Calu3 (cell line): ENCODE results near the gene AGXT2. TPM values are rescaled to one million over a fixed set of nuclear protein-coding genes. Genes with fewer than 3 reads are reported as not detected.

ENCODE experiments used
- BruUV-seq: library from RNA; stranded (reverse); fragments of 400-500 nt; replicated peaks from 2 replicates; lab custom pipeline; 2021; lab: Mats Ljungman, UMichigan
- CTCF ChIA-PET: fragments of 300-600 bp; sonication (Branson Sonifier 250); formaldehyde crosslinking; loops from one replicate; lab custom pipeline; 2022; ENCODE audit warnings: antibody characterized with exemption; lab: Charles Lee
- DNase-seq: peaks from one replicate; pipeline ENCODE4 v3.0.0; 2022
- H3K27ac Mint-ChIP-seq: one replicate; pipeline ENCODE4 v1.8.0; 2022; ENCODE audit warnings: mixed read lengths; ENCODE audit not compliant: unreplicated experiment
- H3K27me3 Mint-ChIP-seq: one replicate; pipeline ENCODE4 v1.8.0; 2022; ENCODE audit warnings: mixed read lengths; ENCODE audit not compliant: unreplicated experiment
- H3K36me3 Mint-ChIP-seq: one replicate; pipeline ENCODE4 v1.8.0; 2022; ENCODE audit warnings: mild to moderate bottlenecking, moderate library complexity, mixed read lengths; ENCODE audit not compliant: insufficient read depth, unreplicated experiment
- H3K4me1 Mint-ChIP-seq: one replicate; pipeline ENCODE4 v1.8.0; 2022; ENCODE audit warnings: mild to moderate bottlenecking, low read depth, mixed read lengths; ENCODE audit not compliant: unreplicated experiment
- H3K4me3 Mint-ChIP-seq: one replicate; pipeline ENCODE4 v1.8.0; 2022; ENCODE audit warnings: mild to moderate bottlenecking, low read depth, moderate library complexity, mixed read lengths; ENCODE audit not compliant: unreplicated experiment
- H3K9me3 Mint-ChIP-seq: one replicate; pipeline ENCODE4 v1.8.0; 2022; ENCODE audit warnings: low read depth, mixed read lengths; ENCODE audit not compliant: unreplicated experiment
- CTCF ChIP-seq: fragments of 200-600 bp; IDR thresholded peaks from one replicate; pipeline ENCODE4 v1.8.0; 2022; ENCODE audit warnings: antibody characterized with exemption; ENCODE audit not compliant: unreplicated experiment
- intact Hi-C: fragments of 100-400 bp; cut with micrococcal nuclease; formaldehyde crosslinking; loops from one replicate; pipeline ENCODE4 v1.10.0; 2022; ENCODE audit not compliant: unreplicated experiment
- total RNA-seq: library from RNA; stranded (reverse); gene quantifications from 2 replicates; pipeline ENCODE4 v1.2.3, GENCODE V29; 2022

Gene AGXT2
- total RNA-seq, 1 experiment from 2014 or later: not detected

GRCh38 chr5:35094948-35095347 is 47.2 kb upstream of the AGXT2 start:
- H3K4me3 Mint-ChIP-seq: no peak overlapping the region
- CTCF ChIA-PET: no interaction called here
- DNase-seq: no peak
- no peak overlapping the region for H3K27ac Mint-ChIP-seq
- H3K9me3 Mint-ChIP-seq: peaks cover 2% of the 10 kb centered on the region
- no peaks in the 10 kb centered on the region for H3K36me3 Mint-ChIP-seq
- no TSS peak for BruUV-seq
- H3K27me3 Mint-ChIP-seq: no peaks in the 10 kb centered on the region
- TF ChIP-seq CTCF: no peak
- intact Hi-C loops: no loop called here
- H3K4me1 Mint-ChIP-seq: no peaks in the 10 kb centered on the region

DNA sequence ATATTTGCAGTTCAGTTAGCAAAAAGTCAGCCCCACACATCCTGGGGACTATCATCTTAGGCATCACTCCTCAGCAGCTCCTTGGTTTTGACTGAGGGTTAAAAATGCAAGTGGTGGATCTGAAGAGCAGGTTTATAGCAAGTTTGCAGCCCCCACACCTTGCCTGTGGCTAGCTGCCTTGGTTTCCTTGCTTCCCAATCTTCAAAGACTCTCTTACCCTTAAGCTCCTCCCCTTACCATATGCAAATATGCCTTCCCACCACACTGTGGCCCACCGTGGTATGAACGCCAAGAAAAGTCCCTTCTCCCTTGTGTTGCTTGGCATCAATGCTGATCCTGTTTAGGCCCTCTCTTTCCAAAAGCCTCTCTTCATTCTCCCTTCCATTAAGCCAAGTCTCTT is 45.0 kb upstream of the AGXT2 start:
- Mint-ChIP-seq H3K4me1 (no peaks in the 10 kb centered on the region), H3K4me3 (no peak overlapping the region), H3K36me3 (no peaks in the 10 kb centered on the region), H3K9me3 (no peaks in the 10 kb centered on the region), H3K27ac (no peak overlapping the region), H3K27me3 (no peaks in the 10 kb centered on the region)
- intact Hi-C loops: no loop called here
- BruUV-seq: no TSS peak
- no peak for DNase-seq
- TF ChIP-seq CTCF: no peak
- CTCF ChIA-PET: no interaction called here

GRCh38 chr5:35091704-35092103 is 44.0 kb upstream of the AGXT2 start:
- Mint-ChIP-seq H3K9me3 (no peaks in the 10 kb centered on the region), H3K36me3 (no peaks in the 10 kb centered on the region), H3K4me3 (no peak overlapping the region), H3K27me3 (no peaks in the 10 kb centered on the region), H3K4me1 (no peaks in the 10 kb centered on the region), H3K27ac (no peak overlapping the region)
- TF ChIP-seq CTCF: no peak
- CTCF ChIA-PET: no interaction called here
- no peak for DNase-seq
- intact Hi-C loops: no loop called here
- BruUV-seq: no TSS peak

- intact Hi-C loops: loop anchor here (1.0 to 10.0 kb wide), 5 partner anchors 93 to 837 kb away; no protein-coding TSS in a partner anchor
- peak; percentile 62 for DNase-seq
- no peaks in the 10 kb centered on the region for H3K9me3 Mint-ChIP-seq
- no TSS peak for BruUV-seq
- H3K36me3 Mint-ChIP-seq: no peaks in the 10 kb centered on the region
- no peak overlapping the region for H3K27ac Mint-ChIP-seq
- CTCF ChIA-PET: no interaction called here
- H3K4me3 Mint-ChIP-seq: no peak overlapping the region
- TF ChIP-seq CTCF: peak; percentile 39
- no peaks in the 10 kb centered on the region for H3K27me3 Mint-ChIP-seq
- H3K4me1 Mint-ChIP-seq: no peaks in the 10 kb centered on the region
Measured at GRCh38 chr5:35089334-35090314, 41.9 kb upstream of the AGXT2 start.
